Endothelial cell of umbilical vein (primary cell): ENCODE results near the gene GPR150. TPM values are rescaled to one million over a fixed set of nuclear protein-coding genes. Genes with fewer than 3 reads are reported as not detected.

ENCODE experiments used
- BruUV-seq: library from RNA; stranded (reverse); fragments of 400-500 nt; replicated peaks from 2 replicates; lab custom pipeline; 2021; lab: Mats Ljungman, UMichigan
- CTCF ChIA-PET: fragments of 300-600, 350-600 bp; sonication (Branson Sonifier 250); formaldehyde crosslinking; loops from one replicate; lab custom pipeline; 2021; ENCODE audit warnings: antibody characterized with exemption, inconsistent platforms; lab: Charles Lee
- POLR2A ChIA-PET: fragments of 300-600, 350-600 bp; sonication (Branson Sonifier 250); formaldehyde crosslinking; loops from one replicate; lab custom pipeline; 2021; ENCODE audit warnings: antibody characterized with exemption, inconsistent platforms; lab: Charles Lee
- DNase-seq: peaks from one replicate; pipeline ENCODE4 v3.0.0-alpha.2; 2011; ENCODE audit warnings: low read depth, low spot score
- FAIRE-seq: peaks from 2 replicates; lab custom pipeline; 2011; peaks lifted over from hg19 to GRCh38; lab: Jason Lieb, UNC
- H2AFZ ChIP-seq: 2 replicates; pipeline ENCODE4 v1.6.0; 2012; ENCODE audit warnings: low read depth, low read length, control low read depth, inconsistent platforms
- H3K27ac ChIP-seq: 2 replicates; pipeline ENCODE4 v1.5.1; 2011; ENCODE audit warnings: low read depth, mild to moderate bottlenecking, control low read depth, low read length, moderate library complexity; ENCODE audit not compliant: insufficient read depth
- H3K27me3 ChIP-seq, 2 experiments: 2 replicates each; pipeline versions ENCODE4 v1.6.0 to v1.6.1; 2011; ENCODE audit warnings: low read length in 2 of 2, mixed read lengths in 1 of 2; ENCODE audit not compliant: control insufficient read depth in 2 of 2, insufficient read depth in 2 of 2
- H3K36me3 ChIP-seq, 2 experiments: 2 replicates in 1 of 2; 3 replicates in 1 of 2; pipeline ENCODE4 v1.5.1; 2011; ENCODE audit warnings: low read length in 2 of 2, mild to moderate bottlenecking in 1 of 2, moderate library complexity in 1 of 2; ENCODE audit not compliant: control insufficient read depth in 2 of 2, insufficient read depth in 2 of 2; ENCODE audit errors: extremely low read depth in 1 of 2
- H3K4me1 ChIP-seq: 3 replicates; pipeline ENCODE4 v1.5.1; 2011; ENCODE audit warnings: mild to moderate bottlenecking, low read length; ENCODE audit not compliant: control insufficient read depth, insufficient read depth; ENCODE audit errors: extremely low read depth
- H3K4me2 ChIP-seq: 2 replicates; pipeline ENCODE4 v1.6.1; 2011; ENCODE audit warnings: low read length, control low read depth, mixed read lengths; ENCODE audit not compliant: insufficient read depth
- H3K4me3 ChIP-seq, 3 experiments: fragments of 200-600 bp in 1 of 3; sonication (generic), shearing (Covaris generic) in 1 of 3; replicated peaks in 1 of 3; 2 replicates each; pipeline ENCODE4 v1.5.1; 2011 to 2016; ENCODE audit warnings: control low read depth in 3 of 3, low read length in 3 of 3, mild to moderate bottlenecking in 2 of 3, inconsistent platforms in 1 of 3, low read depth in 1 of 3, moderate library complexity in 1 of 3; ENCODE audit not compliant: insufficient read depth in 1 of 3
- H3K79me2 ChIP-seq: 2 replicates; pipeline ENCODE4 v1.6.0; 2012; ENCODE audit warnings: low read length, inconsistent platforms; ENCODE audit not compliant: control insufficient read depth, insufficient read depth
- H3K9ac ChIP-seq: replicated peaks from 2 replicates; pipeline ENCODE3; 2011; ENCODE audit warnings: low read length, control low read depth; ENCODE audit not compliant: insufficient read depth; ENCODE audit errors: extremely low read depth
- H3K9me1 ChIP-seq: replicated peaks from 3 replicates; pipeline ENCODE4 v1.6.0; 2011; ENCODE audit warnings: mild to moderate bottlenecking, low read length; ENCODE audit not compliant: control insufficient read depth, insufficient read depth; ENCODE audit errors: extremely low read depth
- H3K9me3 ChIP-seq: replicated peaks from 2 replicates; pipeline ENCODE4 v1.5.1; 2012; ENCODE audit warnings: low read length, inconsistent platforms; ENCODE audit not compliant: control insufficient read depth, insufficient read depth
- H4K20me1 ChIP-seq: replicated peaks from 2 replicates; pipeline ENCODE3; 2011; ENCODE audit warnings: mild to moderate bottlenecking, low read length; ENCODE audit not compliant: control insufficient read depth, insufficient read depth; ENCODE audit errors: extremely low read depth
- EZH2 ChIP-seq: IDR thresholded peaks from 2 replicates; pipeline ENCODE4 v1.6.1; 2012; ENCODE audit warnings: borderline replicate concordance, low read depth, mild to moderate bottlenecking, moderate library complexity, low read length, inconsistent platforms; ENCODE audit not compliant: severe bottlenecking
- FOS ChIP-seq: IDR thresholded peaks from 2 replicates; pipeline ENCODE4 v1.6.1; 2011; ENCODE audit warnings: mild to moderate bottlenecking, low read length, moderate library complexity, borderline replicate concordance; ENCODE audit not compliant: insufficient read depth
- GATA2 ChIP-seq: IDR thresholded peaks from 2 replicates; pipeline ENCODE4 v1.7.0; 2011; ENCODE audit warnings: low read depth, mild to moderate bottlenecking, moderate library complexity, mixed read lengths, low read length; ENCODE audit not compliant: insufficient read length, insufficient read depth
- JUN ChIP-seq: IDR thresholded peaks from 2 replicates; pipeline ENCODE4 v1.6.1; 2011; ENCODE audit warnings: borderline replicate concordance, low read depth; ENCODE audit not compliant: insufficient read length, insufficient read depth
- MAX ChIP-seq: IDR thresholded peaks from 2 replicates; pipeline ENCODE4 v1.6.1; 2011; ENCODE audit not compliant: insufficient read depth, insufficient read length
- MYC ChIP-seq: IDR thresholded peaks from one replicate; pipeline ENCODE4 v1.6.1; 2011; ENCODE audit warnings: mild to moderate bottlenecking, low read depth, low read length
- POLR2A ChIP-seq: IDR thresholded peaks from 2 replicates; pipeline ENCODE4 v1.6.1; 2012; ENCODE audit warnings: low read depth, mild to moderate bottlenecking, control low read depth, low read length
- POLR2AphosphoS5 ChIP-seq: IDR thresholded peaks from 2 replicates; pipeline ENCODE4 v1.6.1; 2012; ENCODE audit warnings: low read depth, mild to moderate bottlenecking, control low read depth, low read length, moderate library complexity; ENCODE audit not compliant: insufficient read depth
- dilution Hi-C: fragments of 300-500 bp; cut with MboI; formaldehyde crosslinking; loops from one replicate; pipeline ENCODE4 v1.15.0; 2019; ENCODE audit warnings: low sequenced_read_pairs; ENCODE audit not compliant: extremely low pct_ligation_motif_present
- intact Hi-C: fragments of 100-400 bp; cut with micrococcal nuclease; formaldehyde crosslinking; loops from one replicate; pipeline ENCODE4 v1.10.0; 2022
- polyA plus RNA-seq, 4 experiments: library from polyadenylated mRNA; depleted of rRNA in 3 of 4; stranded (reverse) in 3 of 4; unstranded in 1 of 4; fragments of >200 nt; gene quantifications; 2 replicates each; pipeline versions ENCODE4 v1.2.1 to v1.2.3, GENCODE V29; 2011 to 2012; ENCODE audit warnings: missing spikeins in 1 of 4
- total RNA-seq: library from RNA; stranded (reverse); gene quantifications from 2 replicates; pipeline ENCODE4 v1.2.3, GENCODE V29; 2021
- TF ChIP-seq, protein P1 (sequence below), 2 donors: IDR thresholded peaks; 1 replicate in 1 of 2; 2 replicates in 1 of 2; pipeline ENCODE4 v1.5.1; 2011; ENCODE audit warnings: low read length in 2 of 2, mild to moderate bottlenecking in 2 of 2, moderate library complexity in 2 of 2, control low read depth in 1 of 2, inconsistent platforms in 1 of 2, low read depth in 1 of 2; ENCODE audit not compliant: insufficient read depth in 1 of 2; ENCODE audit errors: extremely low read depth in 1 of 2

The GPR150 gene
- total and polyA plus RNA-seq, 2 donors (not counting 3 experiments of a cell fraction or from before 2014, with no cell fraction given), result 0.28 to 0.31 TPM

DNA sequence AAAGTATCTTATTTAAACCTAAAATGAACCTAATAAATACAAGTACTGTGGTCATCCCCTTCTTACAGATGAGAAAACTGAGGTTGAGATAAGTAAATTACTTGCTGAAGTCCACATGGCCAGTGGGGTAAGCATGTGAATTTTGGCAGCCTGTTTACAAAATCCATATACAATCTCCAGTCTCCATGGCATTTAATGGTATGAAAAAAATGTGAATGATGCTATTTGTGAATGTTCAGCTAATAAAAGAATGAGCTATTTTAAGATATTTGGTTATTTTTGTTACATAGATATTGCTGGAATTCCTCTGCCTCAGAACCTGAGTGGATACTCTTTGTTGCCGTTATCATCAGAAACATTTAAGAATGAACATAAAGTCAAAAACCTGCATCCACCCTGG is 19.3 kb upstream of the GPR150 start:
- Histone ChIP-seq H3K27ac (no peak overlapping the region), H2AFZ (no peak overlapping the region), H3K4me2 (no peak overlapping the region), H3K9me1 (no peaks in the 10 kb centered on the region), H3K27me3 (no peaks in the 10 kb centered on the region), H4K20me1 (no peaks in the 10 kb centered on the region), H3K36me3 (no peaks in the 10 kb centered on the region), H3K9me3 (no peaks in the 10 kb centered on the region), H3K4me3 (no peak overlapping the region), H3K79me2 (no peaks in the 10 kb centered on the region), H3K4me1 (no peaks in the 10 kb centered on the region), H3K9ac (no peak overlapping the region)
- DNase-seq (no peak), FAIRE-seq (no peak)
- BruUV-seq, result no TSS peak
- intact Hi-C loops (no loop called here), dilution Hi-C loops (no loop called here)
- ChIA-PET POLR2A (no interaction called here), CTCF (interaction anchor here (1.4 kb wide), 1 partner anchor 31 kb away, joined by 3 read pairs; no protein-coding TSS in a partner anchor)
- TF ChIP-seq MAX (no peak), POLR2A (no peak), JUN (no peak), EZH2 (no peak), POLR2AphosphoS5 (no peak), GATA2 (no peak), FOS (no peak), MYC (no peak)
- TF ChIP-seq, protein P1, sequence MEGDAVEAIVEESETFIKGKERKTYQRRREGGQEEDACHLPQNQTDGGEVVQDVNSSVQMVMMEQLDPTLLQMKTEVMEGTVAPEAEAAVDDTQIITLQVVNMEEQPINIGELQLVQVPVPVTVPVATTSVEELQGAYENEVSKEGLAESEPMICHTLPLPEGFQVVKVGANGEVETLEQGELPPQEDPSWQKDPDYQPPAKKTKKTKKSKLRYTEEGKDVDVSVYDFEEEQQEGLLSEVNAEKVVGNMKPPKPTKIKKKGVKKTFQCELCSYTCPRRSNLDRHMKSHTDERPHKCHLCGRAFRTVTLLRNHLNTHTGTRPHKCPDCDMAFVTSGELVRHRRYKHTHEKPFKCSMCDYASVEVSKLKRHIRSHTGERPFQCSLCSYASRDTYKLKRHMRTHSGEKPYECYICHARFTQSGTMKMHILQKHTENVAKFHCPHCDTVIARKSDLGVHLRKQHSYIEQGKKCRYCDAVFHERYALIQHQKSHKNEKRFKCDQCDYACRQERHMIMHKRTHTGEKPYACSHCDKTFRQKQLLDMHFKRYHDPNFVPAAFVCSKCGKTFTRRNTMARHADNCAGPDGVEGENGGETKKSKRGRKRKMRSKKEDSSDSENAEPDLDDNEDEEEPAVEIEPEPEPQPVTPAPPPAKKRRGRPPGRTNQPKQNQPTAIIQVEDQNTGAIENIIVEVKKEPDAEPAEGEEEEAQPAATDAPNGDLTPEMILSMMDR (IDR thresholded peaks at IDR 0.05; ENCODE audit: extremely low read depth in 1 of 2, insufficient read depth in 1 of 2, low read depth in 1 of 2, low read length in 2 of 2), result no peak
